Panc1 (cell line): Measurements from ENCODE around the gene MSANTD4. TPM values are rescaled to one million over a fixed set of nuclear protein-coding genes. Genes with fewer than 3 reads are reported as not detected.

Experiments
- ATAC-seq: fragments of 200-7000 bp; cut with Tn5 transposase; 2 replicates; pipeline ENCODE4 v1.9.1; 2020; ENCODE audit warnings: mild to moderate bottlenecking, moderate library complexity
- BruUV-seq: library from RNA; stranded (reverse); fragments of 400-500 nt; replicated peaks from 2 replicates; lab custom pipeline; 2021; lab: Mats Ljungman, UMichigan
- CTCF ChIA-PET: fragments of 300-600 bp; sonication (Branson Sonifier 250); formaldehyde crosslinking; loops from one replicate; lab custom pipeline; 2022; ENCODE audit warnings: antibody characterized with exemption; lab: Charles Lee
- POLR2A ChIA-PET: fragments of 300-600 bp; sonication (Branson Sonifier 250); formaldehyde crosslinking; loops from one replicate; lab custom pipeline; 2022; ENCODE audit warnings: antibody characterized with exemption; lab: Charles Lee
- DNase-seq: peaks from one replicate; pipeline ENCODE4 v3.0.0-alpha.2; 2010; ENCODE audit warnings: low read depth, low spot score
- H3K27ac ChIP-seq: 2 replicates; pipeline ENCODE4 v1.5.1; 2011; ENCODE audit warnings: mild to moderate bottlenecking, low read length, inconsistent platforms
- H3K27me3 ChIP-seq: fragments of 200-500 bp; sonication (Bioruptor generic); 2 replicates; pipeline ENCODE4 v1.6.0; 2014; ENCODE audit warnings: low read length, inconsistent platforms; ENCODE audit not compliant: control insufficient read depth, insufficient read depth
- H3K36me3 ChIP-seq: fragments of 200-500 bp; sonication (Bioruptor generic); 2 replicates; pipeline ENCODE4 v1.5.1; 2014; ENCODE audit warnings: inconsistent platforms, mild to moderate bottlenecking, low read length, moderate library complexity; ENCODE audit not compliant: control insufficient read depth, insufficient read depth
- H3K4me1 ChIP-seq: 2 replicates; pipeline ENCODE4 v1.5.1; 2011; ENCODE audit warnings: inconsistent platforms, mild to moderate bottlenecking, low read length, moderate library complexity; ENCODE audit not compliant: control insufficient read depth, insufficient read depth
- H3K4me3 ChIP-seq, 2 experiments: 2 replicates each; pipeline ENCODE4 v1.5.1; 2011 to 2012; ENCODE audit warnings: low read depth in 2 of 2, low read length in 2 of 2, mild to moderate bottlenecking in 2 of 2, inconsistent platforms in 1 of 2, moderate library complexity in 1 of 2
- H3K9me3 ChIP-seq: fragments of 200-500 bp; sonication (Bioruptor generic); 2 replicates; pipeline ENCODE4 v1.5.1; 2014; ENCODE audit warnings: low read depth, mild to moderate bottlenecking, inconsistent platforms, low read length, moderate library complexity; ENCODE audit not compliant: control insufficient read depth, insufficient read depth
- CTCF ChIP-seq: fragments of 450-650 bp; IDR thresholded peaks from 2 replicates; pipeline ENCODE4 v1.5.1; 2017; ENCODE audit warnings: mild to moderate bottlenecking
- POLR2AphosphoS5 ChIP-seq: IDR thresholded peaks from 2 replicates; pipeline ENCODE4 v1.6.1; 2012; ENCODE audit warnings: mild to moderate bottlenecking, low read depth, low read length, moderate library complexity
- SIN3A ChIP-seq: IDR thresholded peaks from 2 replicates; pipeline ENCODE4 v1.6.1; 2012; ENCODE audit warnings: low read depth, mild to moderate bottlenecking, low read length, moderate library complexity, borderline replicate concordance; ENCODE audit not compliant: insufficient read depth
- TCF7L2 ChIP-seq: IDR thresholded peaks from 2 replicates; pipeline ENCODE4 v1.6.1; 2011; ENCODE audit warnings: mild to moderate bottlenecking, low read depth, low read length, inconsistent platforms
- in situ Hi-C: cut with HindIII; loops from 2 replicates; pipeline ENCODE4 v1.10.0; 2016; ENCODE audit warnings: low sequenced_read_pairs, low pct_unique_long_range_greater_than_20kb
- intact Hi-C: fragments of 100-400 bp; cut with micrococcal nuclease; formaldehyde crosslinking; loops from one replicate; pipeline ENCODE4 v1.10.0; 2022; ENCODE audit not compliant: unreplicated experiment
- total RNA-seq: library from RNA; stranded (reverse); gene quantifications from one replicate; pipeline ENCODE4 v1.2.1, GENCODE V29; 2021; ENCODE audit not compliant: unreplicated experiment
- TF ChIP-seq, protein P1 (sequence below), 2 experiments: IDR thresholded peaks; 2 replicates each; pipeline ENCODE4 v1.6.1; 2011 to 2012; ENCODE audit warnings: low read depth in 2 of 2, control low read depth in 1 of 2, low read length in 1 of 2, mild to moderate bottlenecking in 1 of 2, moderate library complexity in 1 of 2; ENCODE audit not compliant: insufficient read depth in 1 of 2

The MSANTD4 gene
- total RNA-seq, 1 experiment from 2014 or later = 19.6 TPM

- ChIA-PET CTCF (no interaction called here), POLR2A (no interaction called here)
- in situ Hi-C loops (no loop called here), intact Hi-C loops (no loop called here)
- no TSS peak for BruUV-seq
- Histone ChIP-seq H3K4me1 (peaks cover 15% of the 10 kb centered on the region; the same call in 1 of the 2 replicates), H3K4me3 (peak overlapping the region; percentile 77 to 90), H3K36me3 (peaks cover 2% of the 10 kb centered on the region; the same call in 1 of the 2 replicates), H3K9me3 (no peaks in the 10 kb centered on the region), H3K27ac (peak overlapping the region; percentile 92), H3K27me3 (no peaks in the 10 kb centered on the region)
- TF ChIP-seq TCF7L2 = no peak
- TF ChIP-seq POLR2AphosphoS5 = no peak
- TF ChIP-seq, protein P1, sequence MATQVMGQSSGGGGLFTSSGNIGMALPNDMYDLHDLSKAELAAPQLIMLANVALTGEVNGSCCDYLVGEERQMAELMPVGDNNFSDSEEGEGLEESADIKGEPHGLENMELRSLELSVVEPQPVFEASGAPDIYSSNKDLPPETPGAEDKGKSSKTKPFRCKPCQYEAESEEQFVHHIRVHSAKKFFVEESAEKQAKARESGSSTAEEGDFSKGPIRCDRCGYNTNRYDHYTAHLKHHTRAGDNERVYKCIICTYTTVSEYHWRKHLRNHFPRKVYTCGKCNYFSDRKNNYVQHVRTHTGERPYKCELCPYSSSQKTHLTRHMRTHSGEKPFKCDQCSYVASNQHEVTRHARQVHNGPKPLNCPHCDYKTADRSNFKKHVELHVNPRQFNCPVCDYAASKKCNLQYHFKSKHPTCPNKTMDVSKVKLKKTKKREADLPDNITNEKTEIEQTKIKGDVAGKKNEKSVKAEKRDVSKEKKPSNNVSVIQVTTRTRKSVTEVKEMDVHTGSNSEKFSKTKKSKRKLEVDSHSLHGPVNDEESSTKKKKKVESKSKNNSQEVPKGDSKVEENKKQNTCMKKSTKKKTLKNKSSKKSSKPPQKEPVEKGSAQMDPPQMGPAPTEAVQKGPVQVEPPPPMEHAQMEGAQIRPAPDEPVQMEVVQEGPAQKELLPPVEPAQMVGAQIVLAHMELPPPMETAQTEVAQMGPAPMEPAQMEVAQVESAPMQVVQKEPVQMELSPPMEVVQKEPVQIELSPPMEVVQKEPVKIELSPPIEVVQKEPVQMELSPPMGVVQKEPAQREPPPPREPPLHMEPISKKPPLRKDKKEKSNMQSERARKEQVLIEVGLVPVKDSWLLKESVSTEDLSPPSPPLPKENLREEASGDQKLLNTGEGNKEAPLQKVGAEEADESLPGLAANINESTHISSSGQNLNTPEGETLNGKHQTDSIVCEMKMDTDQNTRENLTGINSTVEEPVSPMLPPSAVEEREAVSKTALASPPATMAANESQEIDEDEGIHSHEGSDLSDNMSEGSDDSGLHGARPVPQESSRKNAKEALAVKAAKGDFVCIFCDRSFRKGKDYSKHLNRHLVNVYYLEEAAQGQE (IDR thresholded peaks at IDR 0.05; ENCODE audit: insufficient read depth in 1 of 2, low read depth in 2 of 2, low read length in 1 of 2) = no peak
- no peak for TF ChIP-seq CTCF
- TF ChIP-seq SIN3A = no peak
- DNase-seq = no peak
- ATAC-seq = peak; percentile 14
These were observed 666 bp downstream of the MSANTD4 start for GRCh38 chr11:106021181-106021966.

- Histone ChIP-seq H3K27me3 (no peaks in the 10 kb centered on the region), H3K4me1 (peaks cover 15% of the 10 kb centered on the region; the same call in 1 of the 2 replicates), H3K27ac (no peak overlapping the region), H3K9me3 (no peaks in the 10 kb centered on the region), H3K36me3 (peaks cover 2% of the 10 kb centered on the region; the same call in 1 of the 2 replicates), H3K4me3 (no peak overlapping the region)
- CTCF ChIA-PET = no interaction called here
- BruUV-seq = no TSS peak
- intact Hi-C loops = no loop called here
- no peak for ATAC-seq
- DNase-seq = no peak
- TF ChIP-seq SIN3A (no peak), TCF7L2 (no peak), CTCF (no peak), POLR2AphosphoS5 (no peak)
- TF ChIP-seq, protein P1 (IDR thresholded peaks at IDR 0.05; ENCODE audit: insufficient read depth in 1 of 2, low read depth in 2 of 2, low read length in 1 of 2) = no peak
- POLR2A ChIA-PET = no interaction called here
- in situ Hi-C loops = no loop called here
These were observed 4.9 kb downstream of the MSANTD4 start for GRCh38 chr11:106017093-106017492.
